Left lung (tissue), 10 donors: ENCODE measurements around the gene ERP29. TPM values are rescaled to one million over a fixed set of nuclear protein-coding genes. Genes with fewer than 3 reads are reported as not detected.

Source experiments
- ATAC-seq: fragments of 200-7000 bp; cut with Tn5 transposase; one replicate; pipeline ENCODE4 v1.9.1; 2020; ENCODE audit warnings: moderate library complexity
- DNase-seq, 4 donors: peaks; one replicate each; pipeline ENCODE4 v3.0.0-alpha.2; 2013 to 2020
- H3K27ac ChIP-seq, 2 donors: fragments of 200-600 bp; sonication (generic) in 1 of 2; one replicate each; pipeline versions ENCODE4 v1.5.0 to v1.8.0; 2020 to 2021
- H3K27me3 ChIP-seq, 2 donors: fragments of 200-600 bp; sonication (generic) in 1 of 2; one replicate each; pipeline versions ENCODE4 v1.5.0 to v1.8.0; 2020 to 2021
- H3K36me3 ChIP-seq, 2 donors: fragments of 200-600 bp; sonication (generic) in 1 of 2; one replicate each; pipeline versions ENCODE4 v1.5.0 to v1.8.0; 2020 to 2021
- H3K4me1 ChIP-seq, 2 donors: fragments of 200-600 bp; one replicate each; pipeline ENCODE4 v1.8.0; 2021
- H3K4me3 ChIP-seq, 2 donors: fragments of 200-600 bp; sonication (generic) in 1 of 2; one replicate each; pipeline versions ENCODE4 v1.5.0 to v1.8.0; 2020 to 2021; ENCODE audit warnings: mild to moderate bottlenecking in 1 of 2
- H3K9me3 ChIP-seq, 2 donors: fragments of 200-600 bp; sonication (generic) in 1 of 2; one replicate each; pipeline versions ENCODE4 v1.5.0 to v1.8.0; 2020 to 2021
- intact Hi-C, 2 donors: fragments of 100-400 bp; cut with DNase I; formaldehyde crosslinking; loops; one replicate each; pipeline versions ENCODE4 v1.11.2 to v1.14.2; 2022
- polyA plus RNA-seq, 6 donors: library from polyadenylated mRNA; unstranded; fragments of 120-200 nt; gene quantifications; one replicate each; pipeline ENCODE4 v1.2.1, GENCODE V29; 2013; ENCODE audit not compliant: insufficient read length in 6 of 6
- total RNA-seq, 2 donors: library from RNA; stranded (reverse); fragmentation: NEBNext Ultra II Directional; extraction: Animal tissue kit (Norgen Biotek cat#: 25700); gene quantifications; one replicate each; pipeline ENCODE4 v1.2.1, GENCODE V29; 2021
- TF ChIP-seq, protein P1 (sequence below), 2 donors: fragments of 200-600 bp; sonication (generic) in 1 of 2; IDR thresholded peaks; one replicate each; pipeline versions ENCODE4 v1.5.0 to v1.8.0; 2021; ENCODE audit warnings: antibody characterized with exemption in 2 of 2
- donor health status: DM: no; HTN: yes; CAD: no.
- donor health status: DM: no; HTN: no; CAD: no.

Gene ERP29
- total and polyA plus RNA-seq, 8 donors: 134 to 163 (median 150) TPM

DNA sequence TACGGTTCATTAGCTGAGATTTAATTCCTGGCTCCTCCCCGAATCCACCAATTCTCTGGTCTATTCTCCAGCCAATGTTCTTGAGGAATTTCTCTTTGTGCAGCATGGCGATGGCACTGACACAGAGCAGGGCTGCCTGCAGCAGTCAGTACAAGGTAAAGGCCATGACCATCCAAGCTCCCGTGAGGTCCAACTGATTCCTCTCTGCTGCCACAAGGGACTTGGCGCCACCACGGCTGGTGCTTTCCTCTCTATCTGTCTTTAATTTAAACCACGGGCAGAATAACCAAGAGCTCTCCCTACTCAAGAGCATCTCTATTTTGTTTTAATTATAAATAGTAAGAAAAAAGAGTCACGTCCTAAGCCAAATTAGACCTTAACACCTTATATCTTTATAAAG lies 12.4 kb upstream of the ERP29 start:
- TF ChIP-seq, protein P1, sequence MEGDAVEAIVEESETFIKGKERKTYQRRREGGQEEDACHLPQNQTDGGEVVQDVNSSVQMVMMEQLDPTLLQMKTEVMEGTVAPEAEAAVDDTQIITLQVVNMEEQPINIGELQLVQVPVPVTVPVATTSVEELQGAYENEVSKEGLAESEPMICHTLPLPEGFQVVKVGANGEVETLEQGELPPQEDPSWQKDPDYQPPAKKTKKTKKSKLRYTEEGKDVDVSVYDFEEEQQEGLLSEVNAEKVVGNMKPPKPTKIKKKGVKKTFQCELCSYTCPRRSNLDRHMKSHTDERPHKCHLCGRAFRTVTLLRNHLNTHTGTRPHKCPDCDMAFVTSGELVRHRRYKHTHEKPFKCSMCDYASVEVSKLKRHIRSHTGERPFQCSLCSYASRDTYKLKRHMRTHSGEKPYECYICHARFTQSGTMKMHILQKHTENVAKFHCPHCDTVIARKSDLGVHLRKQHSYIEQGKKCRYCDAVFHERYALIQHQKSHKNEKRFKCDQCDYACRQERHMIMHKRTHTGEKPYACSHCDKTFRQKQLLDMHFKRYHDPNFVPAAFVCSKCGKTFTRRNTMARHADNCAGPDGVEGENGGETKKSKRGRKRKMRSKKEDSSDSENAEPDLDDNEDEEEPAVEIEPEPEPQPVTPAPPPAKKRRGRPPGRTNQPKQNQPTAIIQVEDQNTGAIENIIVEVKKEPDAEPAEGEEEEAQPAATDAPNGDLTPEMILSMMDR (IDR thresholded peaks at IDR 0.05): no peak
- Histone ChIP-seq H3K27me3 (no peaks in the 10 kb centered on the region), H3K27ac (no peak overlapping the region), H3K4me3 (no peak overlapping the region), H3K9me3 (no peaks in the 10 kb centered on the region), H3K4me1 (peaks cover 5 to 29% of the 10 kb centered on the region in 2 donors), H3K36me3 (no peaks in the 10 kb centered on the region)
- DNase-seq: no peak
- no peak for ATAC-seq
- intact Hi-C loops: no loop called here

DNA sequence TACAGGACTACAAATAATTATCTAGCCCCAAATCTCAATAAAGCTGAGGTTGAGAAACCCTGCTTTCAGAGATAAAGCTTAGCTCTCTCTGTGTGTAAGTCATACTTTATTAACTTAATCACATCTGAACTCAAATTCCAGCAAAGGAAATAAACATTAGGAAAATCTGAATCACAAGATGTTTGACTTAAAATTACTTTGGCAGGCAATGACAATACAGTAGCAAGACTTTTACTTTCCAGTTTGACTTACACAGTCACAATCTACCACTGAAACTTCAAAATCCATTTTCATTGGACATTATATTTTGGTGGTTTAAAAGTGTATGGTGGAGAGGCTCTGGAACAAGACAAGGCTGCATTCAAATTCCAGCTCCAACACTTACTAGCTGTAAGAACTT lies 11.7 kb upstream of the ERP29 start:
- Histone ChIP-seq H3K36me3 (no peaks in the 10 kb centered on the region), H3K9me3 (no peaks in the 10 kb centered on the region), H3K4me3 (no peak overlapping the region), H3K4me1 (peaks cover 5 to 29% of the 10 kb centered on the region in 2 donors), H3K27me3 (no peaks in the 10 kb centered on the region), H3K27ac (peak overlapping the region in 1 of 2 donors; percentile 2)
- TF ChIP-seq, protein P1 (IDR thresholded peaks at IDR 0.05): no peak
- ATAC-seq (peak; percentile 9), DNase-seq (no peak)
- intact Hi-C loops: no loop called here

DNA sequence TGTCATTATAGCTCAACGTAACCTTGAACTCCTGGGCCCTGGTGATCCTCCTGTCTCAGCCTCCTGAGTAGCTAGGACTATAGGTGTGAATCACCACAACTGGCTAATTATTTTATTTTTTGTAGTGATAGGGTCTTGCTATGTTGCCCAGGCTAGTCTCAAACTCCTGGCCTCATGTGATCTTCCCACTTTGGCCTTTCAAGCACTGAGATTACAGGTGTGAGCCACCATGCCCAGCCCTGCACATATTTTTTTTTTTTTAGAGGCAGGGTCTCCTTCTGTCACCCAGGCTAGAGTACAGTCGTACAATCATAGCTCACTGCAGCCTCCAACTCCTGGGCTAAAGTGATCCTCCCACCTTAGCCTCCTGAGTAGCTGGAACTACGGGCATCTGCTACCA lies 9.2 kb upstream of the ERP29 start:
- ATAC-seq (no peak), DNase-seq (no peak)
- no peak overlapping the region for H3K27ac ChIP-seq
- H3K4me1 ChIP-seq: peaks cover 5 to 29% of the 10 kb centered on the region in 2 donors
- H3K4me3 ChIP-seq: no peak overlapping the region
- no peaks in the 10 kb centered on the region for H3K9me3 ChIP-seq
- no peaks in the 10 kb centered on the region for H3K27me3 ChIP-seq
- intact Hi-C loops: no loop called here
- H3K36me3 ChIP-seq: no peaks in the 10 kb centered on the region
- TF ChIP-seq, protein P1 (IDR thresholded peaks at IDR 0.05): no peak

DNA sequence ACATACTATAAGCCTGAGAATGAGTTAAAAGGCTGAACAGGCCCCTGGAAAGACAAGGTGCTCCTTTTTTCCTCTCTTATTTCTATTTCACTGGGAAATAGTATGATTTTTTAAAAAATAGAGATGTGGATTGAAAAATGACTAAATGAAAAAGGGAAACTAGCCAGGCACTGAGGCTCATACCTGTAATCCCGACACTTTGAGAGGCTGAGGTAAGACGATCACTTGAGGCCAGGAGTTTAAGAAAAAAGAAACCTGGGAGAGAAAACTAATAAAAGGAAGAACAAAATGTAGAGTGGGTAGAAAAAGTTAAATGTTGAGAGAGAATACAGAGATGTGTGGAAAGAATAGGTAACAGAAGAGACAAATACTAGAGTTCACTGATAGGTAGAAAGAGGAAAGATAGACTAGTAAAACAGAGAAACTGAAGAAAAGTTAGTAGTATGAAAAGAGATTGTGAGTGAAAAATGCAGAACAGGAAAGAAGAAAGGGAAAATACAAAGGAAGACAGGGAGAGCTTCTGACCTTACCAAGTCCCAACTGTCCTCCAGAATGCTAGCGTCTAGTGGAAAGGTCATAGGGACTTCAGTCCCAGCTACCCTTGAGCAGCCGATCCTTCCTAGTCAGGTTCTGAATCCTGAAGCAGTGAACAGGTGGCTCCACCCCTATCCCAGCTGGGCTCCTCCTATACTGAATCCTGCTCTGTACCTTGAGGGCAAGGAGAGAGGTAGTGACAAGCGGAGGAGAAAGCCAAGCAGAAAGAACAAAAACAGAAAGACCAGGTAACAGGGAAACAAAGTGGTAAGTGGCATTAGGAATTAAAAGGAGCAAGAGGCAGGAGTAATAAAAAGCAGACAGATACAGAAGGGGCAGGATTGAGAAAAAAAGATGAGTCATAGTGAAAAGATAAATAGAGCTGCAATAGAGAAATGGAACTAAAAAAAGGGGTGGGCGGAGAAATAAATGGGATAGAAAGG lies 7.5 kb upstream of the ERP29 start:
- peak in 1 of 4 donors; percentile 69 for DNase-seq
- Histone ChIP-seq H3K4me1 (peaks cover 5 to 17% of the 10 kb centered on the region in 2 donors), H3K27me3 (no peaks in the 10 kb centered on the region), H3K4me3 (peak overlapping the region; percentile 1 to 6), H3K9me3 (no peaks in the 10 kb centered on the region), H3K27ac (peak overlapping the region; percentile 14 to 21), H3K36me3 (no peaks in the 10 kb centered on the region)
- TF ChIP-seq, protein P1 (IDR thresholded peaks at IDR 0.05): no peak
- peak; percentile 92 for ATAC-seq
- intact Hi-C loops: no loop called here

DNA sequence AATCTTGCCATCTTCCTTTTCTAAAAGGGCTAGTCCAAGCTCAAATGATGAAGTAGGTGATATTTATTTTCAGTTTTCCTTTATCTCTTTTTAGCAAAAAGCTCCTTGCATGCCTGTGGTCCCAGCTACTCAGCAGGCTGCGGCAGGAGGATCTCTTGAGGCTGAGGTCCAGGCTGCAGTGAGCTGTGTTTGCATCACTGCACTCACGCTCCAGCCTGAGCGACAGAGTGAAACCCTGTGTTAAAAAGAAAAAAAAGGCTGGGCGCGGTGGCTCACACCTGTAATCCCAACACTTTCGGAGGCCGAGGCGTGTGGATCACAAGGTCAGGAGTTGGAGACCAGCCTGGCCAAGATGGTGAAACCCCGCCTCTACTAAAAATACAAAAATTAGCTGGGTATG lies 5.3 kb upstream of the ERP29 start:
- Histone ChIP-seq H3K9me3 (no peaks in the 10 kb centered on the region), H3K4me3 (no peak overlapping the region), H3K4me1 (peaks cover 9 to 20% of the 10 kb centered on the region in 2 donors), H3K27ac (no peak overlapping the region), H3K36me3 (no peaks in the 10 kb centered on the region), H3K27me3 (no peaks in the 10 kb centered on the region)
- peak; percentile 28 for ATAC-seq
- DNase-seq: peak in 1 of 4 donors; percentile 38
- TF ChIP-seq, protein P1 (IDR thresholded peaks at IDR 0.05): no peak
- intact Hi-C loops: no loop called here
